ENCODE results near the gene SEPSECS. TPM values are rescaled to one million over a fixed set of nuclear protein-coding genes. Genes with fewer than 3 reads are reported as not detected.

Gene SEPSECS
- total RNA-seq, 2 experiments from 2014 or later, result 10.8 to 12.5 TPM

GRCh38 chr4:25120146-25120940 is 39.9 kb downstream of the SEPSECS start:
- Mint-ChIP-seq H3K36me3 (ENCODE audit: low read depth) (peaks cover 21% of the 10 kb centered on the region), H3K4me1 (ENCODE audit: low read depth) (peaks cover 6% of the 10 kb centered on the region), H3K27me3 (ENCODE audit: low read depth) (no peaks in the 10 kb centered on the region), H3K4me3 (no peak overlapping the region), H3K27ac (no peak overlapping the region), H3K9me3 (ENCODE audit: insufficient read depth) (no peaks in the 10 kb centered on the region)
- DNase-seq, result no peak
- ChIA-PET POLR2A (no interaction called here), CTCF (no interaction called here)
- no peak for ATAC-seq

DNA sequence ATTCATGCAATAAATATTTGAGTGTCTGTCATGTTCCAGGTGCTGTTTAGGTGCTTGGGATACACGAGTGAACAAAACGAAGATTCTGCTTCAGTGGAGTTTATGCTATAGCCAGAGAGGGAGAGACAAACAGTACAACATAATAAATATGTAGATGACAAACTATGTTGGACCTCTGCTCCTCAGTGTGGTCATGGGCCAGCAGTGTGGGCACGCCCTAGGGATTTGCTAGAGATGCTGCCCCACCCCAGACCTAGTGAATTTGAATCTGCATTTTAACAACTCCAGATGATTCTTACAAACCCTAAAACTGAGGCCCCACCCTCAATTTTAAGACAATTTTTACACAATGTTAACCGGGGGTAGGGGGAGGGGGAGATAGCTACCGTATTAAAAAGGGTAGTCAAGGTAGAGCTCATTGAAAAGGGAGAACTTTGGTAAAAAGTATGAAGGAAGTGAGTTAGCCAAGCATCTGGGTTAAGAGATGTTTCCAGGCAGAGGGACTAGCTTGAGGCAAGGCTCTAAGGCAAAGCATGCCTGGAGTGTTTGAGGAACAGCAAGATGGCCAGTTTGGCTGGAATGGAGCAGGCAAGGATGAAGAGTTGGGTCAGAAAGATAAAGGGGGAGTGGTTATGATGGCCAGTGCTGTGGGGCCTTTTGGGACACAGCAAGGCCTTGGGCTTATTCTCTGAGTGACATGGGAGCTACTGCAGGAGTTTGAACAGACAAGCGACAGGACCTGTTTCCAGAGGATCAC is 42.4 kb downstream of the SEPSECS start:
- DNase-seq (no peak), ATAC-seq (no peak)
- no peaks in the 10 kb centered on the region for H3K4me1 Mint-ChIP-seq (ENCODE audit: low read depth)
- H3K4me3 Mint-ChIP-seq, result no peak overlapping the region
- POLR2A ChIA-PET, result interaction anchor here (0.7 kb wide), 1 partner anchor 154 kb away, joined by 3 read pairs; no protein-coding TSS in a partner anchor
- no peaks in the 10 kb centered on the region for H3K27me3 Mint-ChIP-seq (ENCODE audit: low read depth)
- H3K36me3 Mint-ChIP-seq (ENCODE audit: low read depth), result peaks cover 8% of the 10 kb centered on the region
- CTCF ChIA-PET, result no interaction called here
- no peak overlapping the region for H3K27ac Mint-ChIP-seq
- no peaks in the 10 kb centered on the region for H3K9me3 Mint-ChIP-seq (ENCODE audit: insufficient read depth)

- H3K4me3 Mint-ChIP-seq, result no peak overlapping the region
- no peaks in the 10 kb centered on the region for H3K27me3 Mint-ChIP-seq (ENCODE audit: low read depth)
- H3K9me3 Mint-ChIP-seq (ENCODE audit: insufficient read depth), result no peaks in the 10 kb centered on the region
- no peak overlapping the region for H3K27ac Mint-ChIP-seq
- CTCF ChIA-PET, result no interaction called here
- POLR2A ChIA-PET, result interaction anchor here (0.7 kb wide), 1 partner anchor 154 kb away, joined by 3 read pairs; no protein-coding TSS in a partner anchor
- H3K36me3 Mint-ChIP-seq (ENCODE audit: low read depth), result peaks cover 5% of the 10 kb centered on the region
- DNase-seq (no peak), ATAC-seq (no peak)
- no peaks in the 10 kb centered on the region for H3K4me1 Mint-ChIP-seq (ENCODE audit: low read depth)
Measured at GRCh38 chr4:25117274-25117673, 43.0 kb downstream of the SEPSECS start.

- no peak for ATAC-seq
- H3K4me1 Mint-ChIP-seq (ENCODE audit: low read depth), result no peaks in the 10 kb centered on the region
- H3K4me3 Mint-ChIP-seq, result no peak overlapping the region
- CTCF ChIA-PET, result interaction anchor here (1.2 kb wide), 1 partner anchor 31 kb away, joined by 4 read pairs; no protein-coding TSS in a partner anchor
- H3K9me3 Mint-ChIP-seq (ENCODE audit: insufficient read depth), result no peaks in the 10 kb centered on the region
- H3K27me3 Mint-ChIP-seq (ENCODE audit: low read depth), result no peaks in the 10 kb centered on the region
- H3K36me3 Mint-ChIP-seq (ENCODE audit: low read depth), result no peaks in the 10 kb centered on the region
- POLR2A ChIA-PET, result no interaction called here
- no peak for DNase-seq
- no peak overlapping the region for H3K27ac Mint-ChIP-seq
Measured at GRCh38 chr4:25113915-25114904, 46.0 kb downstream of the SEPSECS start.

- H3K36me3 Mint-ChIP-seq (ENCODE audit: low read depth), result no peaks in the 10 kb centered on the region
- H3K4me1 Mint-ChIP-seq (ENCODE audit: low read depth), result no peaks in the 10 kb centered on the region
- no peak for ATAC-seq
- no peak overlapping the region for H3K4me3 Mint-ChIP-seq
- no peak overlapping the region for H3K27ac Mint-ChIP-seq
- no peaks in the 10 kb centered on the region for H3K9me3 Mint-ChIP-seq (ENCODE audit: insufficient read depth)
- ChIA-PET CTCF (no interaction called here), POLR2A (no interaction called here)
- DNase-seq, result no peak
- no peaks in the 10 kb centered on the region for H3K27me3 Mint-ChIP-seq (ENCODE audit: low read depth)
Measured at GRCh38 chr4:25112995-25113380, 47.3 kb downstream of the SEPSECS start.

DNA sequence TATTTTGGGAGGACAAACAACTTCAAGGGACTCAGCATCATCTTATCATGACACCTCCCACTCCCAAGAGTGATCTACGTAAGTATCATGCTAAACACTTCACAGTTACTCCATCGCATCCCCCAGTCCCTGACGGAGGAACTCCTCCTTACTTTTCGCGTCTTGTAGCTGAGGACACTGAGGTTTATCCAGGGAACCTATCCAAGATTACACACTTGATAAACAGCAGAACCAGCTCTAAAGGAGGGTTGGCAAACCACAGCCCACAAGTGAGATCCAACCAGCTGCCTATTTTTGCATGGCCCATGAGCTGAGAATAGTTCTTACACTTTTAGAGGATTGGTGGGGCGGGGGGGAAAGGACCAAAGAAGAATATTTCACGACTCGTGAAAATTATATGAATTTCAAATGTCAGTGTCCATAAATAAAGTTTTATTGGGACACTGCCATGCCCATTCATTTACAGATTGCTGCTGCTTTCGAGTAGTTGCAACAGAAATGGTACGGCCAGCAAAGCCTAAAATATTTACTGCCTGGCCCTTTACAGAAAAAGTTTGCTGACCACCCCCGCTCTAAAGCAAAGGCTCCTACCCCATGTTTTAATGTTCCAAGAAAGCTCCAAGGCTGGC is 47.8 kb downstream of the SEPSECS start:
- CTCF ChIA-PET, result no interaction called here
- Mint-ChIP-seq H3K4me1 (ENCODE audit: low read depth) (no peaks in the 10 kb centered on the region), H3K36me3 (ENCODE audit: low read depth) (no peaks in the 10 kb centered on the region), H3K27me3 (ENCODE audit: low read depth) (no peaks in the 10 kb centered on the region), H3K4me3 (no peak overlapping the region), H3K9me3 (ENCODE audit: insufficient read depth) (no peaks in the 10 kb centered on the region), H3K27ac (no peak overlapping the region)
- POLR2A ChIA-PET, result no interaction called here
- DNase-seq, result no peak
- ATAC-seq, result no peak

GRCh38 chr4:25111648-25112196 is 48.5 kb downstream of the SEPSECS start:
- DNase-seq (no peak), ATAC-seq (no peak)
- POLR2A ChIA-PET, result no interaction called here
- no peaks in the 10 kb centered on the region for H3K36me3 Mint-ChIP-seq (ENCODE audit: low read depth)
- no peak overlapping the region for H3K4me3 Mint-ChIP-seq
- no peaks in the 10 kb centered on the region for H3K4me1 Mint-ChIP-seq (ENCODE audit: low read depth)
- CTCF ChIA-PET, result interaction anchor here (0.5 kb wide), 1 partner anchor 560 kb away, joined by 3 read pairs; no protein-coding TSS in a partner anchor
- H3K27me3 Mint-ChIP-seq (ENCODE audit: low read depth), result no peaks in the 10 kb centered on the region
- H3K9me3 Mint-ChIP-seq (ENCODE audit: insufficient read depth), result no peaks in the 10 kb centered on the region
- no peak overlapping the region for H3K27ac Mint-ChIP-seq

- Mint-ChIP-seq H3K36me3 (ENCODE audit: low read depth) (no peaks in the 10 kb centered on the region), H3K27ac (no peak overlapping the region), H3K9me3 (ENCODE audit: insufficient read depth) (no peaks in the 10 kb centered on the region), H3K4me3 (no peak overlapping the region), H3K27me3 (ENCODE audit: low read depth) (no peaks in the 10 kb centered on the region), H3K4me1 (ENCODE audit: low read depth) (no peaks in the 10 kb centered on the region)
- ATAC-seq, result no peak
- POLR2A ChIA-PET, result no interaction called here
- no peak for DNase-seq
- CTCF ChIA-PET, result interaction anchor here (0.5 kb wide), 1 partner anchor 559 kb away, joined by 3 read pairs; no protein-coding TSS in a partner anchor
Measured at GRCh38 chr4:25110527-25111329, 49.5 kb downstream of the SEPSECS start.

GRCh38 chr4:25109511-25109910 is 50.7 kb downstream of the SEPSECS start:
- Mint-ChIP-seq H3K4me3 (no peak overlapping the region), H3K36me3 (ENCODE audit: low read depth) (no peaks in the 10 kb centered on the region), H3K27me3 (ENCODE audit: low read depth) (peaks cover 2% of the 10 kb centered on the region), H3K27ac (no peak overlapping the region), H3K4me1 (ENCODE audit: low read depth) (no peaks in the 10 kb centered on the region), H3K9me3 (ENCODE audit: insufficient read depth) (no peaks in the 10 kb centered on the region)
- ChIA-PET CTCF (no interaction called here), POLR2A (no interaction called here)
- DNase-seq (no peak), ATAC-seq (no peak)

- Mint-ChIP-seq H3K36me3 (ENCODE audit: low read depth) (no peaks in the 10 kb centered on the region), H3K4me1 (ENCODE audit: low read depth) (no peaks in the 10 kb centered on the region), H3K27ac (no peak overlapping the region), H3K4me3 (no peak overlapping the region), H3K27me3 (ENCODE audit: low read depth) (peaks cover 4% of the 10 kb centered on the region), H3K9me3 (ENCODE audit: insufficient read depth) (no peaks in the 10 kb centered on the region)
- no peak for ATAC-seq
- no peak for DNase-seq
- ChIA-PET CTCF (no interaction called here), POLR2A (no interaction called here)
Measured at GRCh38 chr4:25108556-25108955, 51.7 kb downstream of the SEPSECS start.

Measured in activated CD8-positive, alpha-beta T cell treated with anti-CD3 and anti-CD28 coated beads, Interleukin-2, amount 10 ng/mL, durations not matched to agents 7 days and 5 days (primary cell).